HG03571 (cell line): ENCODE data around the gene CCDC120.
A peak's percentile ranks its signal among the peaks of the same experiment; 100 is the strongest.

Source experiments
- ATAC-seq: cut with Tn5 transposase; IDR thresholded peaks from one replicate; pipeline ENCODE4 v1.9.1; 2021; ENCODE audit not compliant: unreplicated experiment

CCDC120 gene

GRCh38 chrX:49061916-49062315 is 3.1 kb downstream of the CCDC120 start:
- ATAC-seq: no peak

GRCh38 chrX:49063715-49064114 is 4.9 kb downstream of the CCDC120 start:
- ATAC-seq: no peak

- no peak for ATAC-seq
These were observed 5.5 kb downstream of the CCDC120 start for GRCh38 chrX:49064303-49064702.

- ATAC-seq: no peak
These were observed 5.9 kb downstream of the CCDC120 start for GRCh38 chrX:49064735-49065134.

- no peak for ATAC-seq
These were observed 7.5 kb downstream of the CCDC120 start for GRCh38 chrX:49066278-49066677.

- no peak for ATAC-seq
These were observed 7.9 kb downstream of the CCDC120 start for GRCh38 chrX:49066690-49067089.

- no peak for ATAC-seq
These were observed 8.7 kb downstream of the CCDC120 start for GRCh38 chrX:49067285-49068120.

GRCh38 chrX:49069038-49069437 is 10.2 kb downstream of the CCDC120 start:
- ATAC-seq: no peak

- ATAC-seq: no peak
These were observed 12.2 kb downstream of the CCDC120 start for GRCh38 chrX:49070988-49071387.

- ATAC-seq: no peak
These were observed 13.3 kb downstream of the CCDC120 start for GRCh38 chrX:49071877-49072711.

GRCh38 chrX:49072712-49073095 is 13.9 kb downstream of the CCDC120 start:
- ATAC-seq: no peak

- no peak for ATAC-seq
These were observed 15.1 kb downstream of the CCDC120 start, which contains the start of gene PRAF2 for GRCh38 chrX:49073601-49074575. Gene PRAF2, minus strand, starts transcription at chrX:49074002. Its CDS starts 15 bp downstream, at chrX:49073987.

- no peak for ATAC-seq
These were observed 16.5 kb downstream of the CCDC120 start for GRCh38 chrX:49075347-49075746.

GRCh38 chrX:49077941-49078340 is 19.1 kb downstream of the CCDC120 start:
- no peak for ATAC-seq

- peak; percentile 68 for ATAC-seq
These were observed 21.0 kb downstream of the CCDC120 start, which contains the start of gene WDR45 for GRCh38 chrX:49079489-49080428. Gene WDR45, minus strand, starts transcription at chrX:49079887. Its CDS starts 1,792 bp downstream, at chrX:49078095.

- ATAC-seq: no peak
These were observed 23.6 kb downstream of the CCDC120 start for GRCh38 chrX:49082271-49082871.

- no peak for ATAC-seq
These were observed 30.8 kb downstream of the CCDC120 start for GRCh38 chrX:49089553-49089952.

- no peak for ATAC-seq
These were observed 37.6 kb downstream of the CCDC120 start for GRCh38 chrX:49096419-49096818.
